ENCODE results near the gene IL3.

DNA sequence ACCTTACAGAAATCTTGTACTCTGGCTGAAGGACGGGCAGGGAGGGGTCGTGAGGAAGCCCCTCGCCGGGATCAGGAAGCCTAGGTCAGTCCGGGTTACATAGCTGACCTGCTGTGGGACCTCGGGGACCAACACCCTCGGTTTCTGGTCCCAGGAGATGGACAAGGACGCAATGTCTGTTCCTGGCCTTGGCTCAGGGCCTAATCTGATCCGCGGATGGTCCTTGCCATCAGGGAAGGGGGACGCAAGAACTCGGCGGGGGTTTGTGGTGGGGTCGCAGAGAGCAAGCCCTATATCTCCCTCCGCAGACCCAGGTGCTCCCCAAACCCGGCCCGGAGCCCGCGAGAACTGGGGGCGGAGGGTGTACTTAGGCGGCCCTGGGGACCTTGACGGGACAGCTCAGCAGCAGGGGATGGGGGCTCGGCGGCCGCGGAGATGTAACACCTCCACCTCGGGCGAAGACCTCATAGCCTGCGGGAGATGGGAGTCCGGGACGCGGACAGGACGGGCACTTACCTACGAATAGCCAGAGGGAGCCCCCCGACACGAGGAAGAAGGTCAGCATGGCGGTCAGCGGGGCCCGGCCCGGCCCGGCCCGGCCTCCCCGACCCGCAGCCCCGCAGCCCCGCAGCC lies 49.4 kb upstream of the IL3 start:
- TF ChIP-seq, protein P1, sequence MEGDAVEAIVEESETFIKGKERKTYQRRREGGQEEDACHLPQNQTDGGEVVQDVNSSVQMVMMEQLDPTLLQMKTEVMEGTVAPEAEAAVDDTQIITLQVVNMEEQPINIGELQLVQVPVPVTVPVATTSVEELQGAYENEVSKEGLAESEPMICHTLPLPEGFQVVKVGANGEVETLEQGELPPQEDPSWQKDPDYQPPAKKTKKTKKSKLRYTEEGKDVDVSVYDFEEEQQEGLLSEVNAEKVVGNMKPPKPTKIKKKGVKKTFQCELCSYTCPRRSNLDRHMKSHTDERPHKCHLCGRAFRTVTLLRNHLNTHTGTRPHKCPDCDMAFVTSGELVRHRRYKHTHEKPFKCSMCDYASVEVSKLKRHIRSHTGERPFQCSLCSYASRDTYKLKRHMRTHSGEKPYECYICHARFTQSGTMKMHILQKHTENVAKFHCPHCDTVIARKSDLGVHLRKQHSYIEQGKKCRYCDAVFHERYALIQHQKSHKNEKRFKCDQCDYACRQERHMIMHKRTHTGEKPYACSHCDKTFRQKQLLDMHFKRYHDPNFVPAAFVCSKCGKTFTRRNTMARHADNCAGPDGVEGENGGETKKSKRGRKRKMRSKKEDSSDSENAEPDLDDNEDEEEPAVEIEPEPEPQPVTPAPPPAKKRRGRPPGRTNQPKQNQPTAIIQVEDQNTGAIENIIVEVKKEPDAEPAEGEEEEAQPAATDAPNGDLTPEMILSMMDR (conservative IDR thresholded peaks at IDR 0.05; ENCODE audit: low read depth in 2 of 2): no peak
- TF ChIP-seq, protein P2, sequence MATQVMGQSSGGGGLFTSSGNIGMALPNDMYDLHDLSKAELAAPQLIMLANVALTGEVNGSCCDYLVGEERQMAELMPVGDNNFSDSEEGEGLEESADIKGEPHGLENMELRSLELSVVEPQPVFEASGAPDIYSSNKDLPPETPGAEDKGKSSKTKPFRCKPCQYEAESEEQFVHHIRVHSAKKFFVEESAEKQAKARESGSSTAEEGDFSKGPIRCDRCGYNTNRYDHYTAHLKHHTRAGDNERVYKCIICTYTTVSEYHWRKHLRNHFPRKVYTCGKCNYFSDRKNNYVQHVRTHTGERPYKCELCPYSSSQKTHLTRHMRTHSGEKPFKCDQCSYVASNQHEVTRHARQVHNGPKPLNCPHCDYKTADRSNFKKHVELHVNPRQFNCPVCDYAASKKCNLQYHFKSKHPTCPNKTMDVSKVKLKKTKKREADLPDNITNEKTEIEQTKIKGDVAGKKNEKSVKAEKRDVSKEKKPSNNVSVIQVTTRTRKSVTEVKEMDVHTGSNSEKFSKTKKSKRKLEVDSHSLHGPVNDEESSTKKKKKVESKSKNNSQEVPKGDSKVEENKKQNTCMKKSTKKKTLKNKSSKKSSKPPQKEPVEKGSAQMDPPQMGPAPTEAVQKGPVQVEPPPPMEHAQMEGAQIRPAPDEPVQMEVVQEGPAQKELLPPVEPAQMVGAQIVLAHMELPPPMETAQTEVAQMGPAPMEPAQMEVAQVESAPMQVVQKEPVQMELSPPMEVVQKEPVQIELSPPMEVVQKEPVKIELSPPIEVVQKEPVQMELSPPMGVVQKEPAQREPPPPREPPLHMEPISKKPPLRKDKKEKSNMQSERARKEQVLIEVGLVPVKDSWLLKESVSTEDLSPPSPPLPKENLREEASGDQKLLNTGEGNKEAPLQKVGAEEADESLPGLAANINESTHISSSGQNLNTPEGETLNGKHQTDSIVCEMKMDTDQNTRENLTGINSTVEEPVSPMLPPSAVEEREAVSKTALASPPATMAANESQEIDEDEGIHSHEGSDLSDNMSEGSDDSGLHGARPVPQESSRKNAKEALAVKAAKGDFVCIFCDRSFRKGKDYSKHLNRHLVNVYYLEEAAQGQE (IDR thresholded peaks at IDR 0.05; ENCODE audit: unreplicated experiment): peak; percentile 25
- TF ChIP-seq JUNB (IDR thresholded peaks at IDR 0.05; ENCODE audit: unreplicated experiment) (no peak), EZH2 (IDR thresholded peaks at IDR 0.05; ENCODE audit: low read depth, unreplicated experiment) (peak; percentile 52), CREB1 (CRISPR knock-in tag; IDR thresholded peaks at IDR 0.05; ENCODE audit: low read depth) (no peak), POLR2AphosphoS5 (IDR thresholded peaks at IDR 0.05; ENCODE audit: low read depth) (no peak), EZH2phosphoT487 (IDR thresholded peaks at IDR 0.05; ENCODE audit: unreplicated experiment) (no peak)

Data from GM23338 (cell line).